ENCODE measurements around the gene CTCF.

CTCF gene

DNA sequence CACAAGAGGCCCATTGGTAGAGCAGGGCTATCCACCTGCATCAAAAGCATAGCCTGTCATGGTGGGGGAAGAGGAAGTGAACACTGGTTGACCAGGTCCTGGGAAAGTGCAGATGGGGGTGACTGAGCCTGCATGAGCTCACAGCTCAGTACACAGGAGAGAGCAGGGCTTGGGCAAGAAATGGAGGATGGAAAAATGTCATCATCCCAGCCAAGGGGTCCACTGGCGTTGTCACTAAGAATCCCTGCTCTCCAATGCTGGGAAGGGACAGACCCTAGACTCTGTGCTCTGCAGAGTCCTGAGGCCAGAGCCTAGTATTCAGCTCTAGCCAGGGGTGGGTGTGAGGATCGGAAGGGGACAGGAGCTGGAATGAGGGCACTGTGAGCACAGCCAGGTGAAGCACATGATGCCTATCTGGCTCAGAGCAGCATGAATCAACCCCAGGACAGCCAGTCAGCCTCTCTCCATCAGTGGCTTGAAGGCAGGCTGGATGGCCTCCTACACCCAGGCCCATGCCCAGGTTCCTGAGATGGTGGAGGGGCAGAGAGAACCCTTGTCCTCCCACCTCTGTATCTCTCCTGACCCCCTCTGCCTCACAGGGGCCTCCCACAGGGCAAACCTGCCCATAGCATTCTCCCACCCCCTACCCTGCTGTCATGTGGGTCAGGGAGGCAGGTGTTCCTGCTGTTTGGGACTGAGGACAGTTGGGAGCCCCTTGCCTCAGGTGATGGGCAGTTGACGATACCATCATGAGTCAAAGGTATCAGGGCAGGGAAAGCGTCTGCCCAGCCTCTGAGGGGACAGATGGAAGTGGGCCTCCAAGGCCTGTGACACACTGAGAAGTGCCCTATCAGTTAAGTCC, 13.8 kb upstream of the CTCF start:
- no peak for DNase-seq (ENCODE audit: low read depth, low spot score)

DNA sequence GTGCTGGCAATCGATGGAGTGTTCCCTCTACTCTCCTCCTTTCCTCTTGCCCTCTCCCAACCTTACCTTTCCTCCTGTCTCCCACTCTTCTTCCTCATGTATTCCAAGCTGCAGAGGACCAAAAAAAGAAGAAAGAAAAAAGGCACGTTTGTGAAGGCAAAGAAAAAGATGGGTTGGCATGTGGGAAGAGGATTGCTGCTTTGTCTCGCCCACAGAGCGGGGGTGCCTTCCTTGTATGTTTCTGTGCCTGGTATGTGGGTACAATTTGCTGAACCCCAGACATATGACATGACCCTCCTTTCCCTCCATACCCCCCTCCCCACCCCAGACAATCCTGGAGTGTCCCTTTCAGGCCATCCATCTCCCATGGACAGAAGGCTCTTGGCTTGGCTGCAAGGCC, 13.1 kb upstream of the CTCF start:
- DNase-seq (ENCODE audit: low read depth, low spot score), result no peak

DNA sequence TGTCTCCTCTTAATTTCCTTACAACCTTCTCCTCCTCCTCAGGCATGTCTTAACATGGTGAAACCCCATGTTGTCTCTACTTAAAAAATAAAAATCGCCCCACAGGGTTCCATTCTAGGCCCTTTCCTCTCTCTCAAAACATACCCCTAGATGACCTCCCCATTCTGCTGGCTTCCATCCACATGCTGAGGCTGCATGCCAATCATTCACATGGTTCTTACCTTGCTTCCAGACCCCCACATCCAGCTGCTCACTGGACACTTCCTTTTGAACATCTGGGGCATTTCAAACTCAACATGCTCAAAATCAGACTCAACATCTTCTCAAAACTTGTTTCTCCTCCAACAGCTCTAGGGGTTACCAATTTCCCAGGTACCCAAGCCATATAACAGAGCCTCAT, 12.4 kb upstream of the CTCF start:
- no peak for DNase-seq (ENCODE audit: low read depth, low spot score)

DNA sequence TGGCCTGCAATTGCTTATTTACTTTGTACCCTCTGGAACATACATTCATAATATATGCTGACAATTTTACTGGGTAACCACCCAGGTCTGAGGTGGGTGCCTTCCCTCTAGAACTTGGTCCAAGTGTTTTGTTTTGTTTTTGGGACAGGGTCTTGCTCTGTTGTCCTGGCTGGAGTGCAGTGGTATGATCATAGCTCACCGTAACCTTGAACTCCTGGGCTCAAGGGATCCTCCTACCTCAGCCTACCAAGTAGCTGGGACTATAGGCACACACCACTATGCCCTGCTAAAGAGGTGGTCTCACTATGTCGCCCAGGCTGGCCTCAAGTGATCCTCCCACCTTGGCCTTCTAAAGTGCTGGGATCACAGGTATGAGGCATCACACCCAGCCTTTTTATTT, 11.2 kb upstream of the CTCF start:
- DNase-seq (ENCODE audit: low read depth, low spot score), result no peak

DNA sequence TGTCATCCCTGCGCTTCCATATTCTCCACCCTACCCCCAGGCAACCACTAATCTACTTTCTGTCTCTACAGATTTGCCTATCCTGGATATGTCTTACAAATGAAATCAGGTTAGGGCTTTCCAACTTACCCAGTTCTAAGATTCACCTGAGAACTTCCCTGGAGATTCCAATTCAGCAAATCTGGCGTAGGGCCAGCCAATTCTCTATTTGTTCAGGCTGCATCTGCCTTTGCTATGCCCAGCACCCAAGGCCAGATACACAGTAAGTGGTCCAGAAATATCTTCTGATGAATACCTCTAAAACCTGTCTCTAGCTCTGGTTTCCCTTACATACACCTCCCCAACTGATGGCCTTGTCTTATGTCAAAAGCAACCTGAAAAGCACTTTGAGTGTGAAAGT, 10.4 kb upstream of the CTCF start:
- no peak for DNase-seq (ENCODE audit: low read depth, low spot score)

DNA sequence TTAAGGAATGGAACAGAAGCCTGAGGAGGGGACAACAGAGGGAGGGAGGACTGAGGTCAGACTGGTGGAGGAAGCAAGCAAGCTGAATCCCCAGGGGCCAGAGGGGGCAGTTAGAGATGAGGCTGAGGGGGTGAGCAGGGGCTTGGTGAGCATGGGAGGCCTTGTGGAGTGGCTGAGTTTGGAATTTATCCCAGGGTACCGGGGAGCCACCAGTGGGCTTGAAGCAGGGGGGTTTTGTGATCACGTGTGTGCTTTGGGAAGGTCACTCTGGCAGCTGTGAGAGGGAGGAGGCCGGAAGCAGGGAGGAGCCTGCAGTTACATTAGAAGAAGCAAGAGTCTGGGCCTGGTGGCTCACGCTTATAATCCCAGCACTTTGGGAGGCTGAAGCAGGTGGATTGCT, 9.8 kb upstream of the CTCF start:
- DNase-seq (ENCODE audit: low read depth, low spot score), result no peak

DNA sequence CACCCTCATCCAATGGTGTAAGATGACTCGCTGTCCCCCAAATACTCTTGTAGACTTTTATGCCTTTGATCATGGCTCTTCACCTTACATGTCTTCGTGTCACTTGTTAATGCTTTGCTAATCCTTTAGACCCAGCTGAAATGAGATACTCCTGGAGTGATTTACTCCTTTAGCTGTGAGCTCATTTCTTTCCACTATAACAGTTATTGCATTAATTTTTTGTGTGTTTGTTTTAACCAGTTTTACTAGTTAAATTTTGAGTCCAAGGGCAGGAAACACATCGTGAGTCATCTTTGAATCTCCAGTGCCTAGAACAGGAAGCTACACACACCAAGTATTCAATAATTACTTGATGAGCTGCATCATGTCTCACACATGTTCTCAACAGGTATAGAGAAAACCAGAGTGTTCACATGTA, 6.5 kb upstream of the CTCF start:
- no peak for DNase-seq (ENCODE audit: low read depth, low spot score)

DNA sequence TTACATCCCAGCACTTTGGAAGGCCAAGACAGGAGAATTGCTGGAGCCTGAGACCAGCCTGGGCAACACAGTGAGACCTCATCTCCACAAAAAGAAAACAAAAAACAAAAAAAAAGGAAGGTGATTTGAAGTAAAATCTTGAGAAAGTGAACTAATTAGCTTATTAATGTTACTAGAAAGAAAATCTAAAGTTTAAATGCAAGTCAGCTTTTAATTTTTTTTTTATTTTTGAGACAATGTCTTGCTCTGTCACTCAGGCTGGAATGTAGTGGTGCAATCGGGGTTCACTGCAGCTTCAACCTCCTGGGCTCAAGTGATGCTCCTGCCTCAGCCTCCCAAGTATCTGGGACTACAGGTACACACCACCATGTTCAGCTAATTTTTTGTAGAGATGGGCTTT, 3.5 kb upstream of the CTCF start:
- no peak for DNase-seq (ENCODE audit: low read depth, low spot score)

DNA sequence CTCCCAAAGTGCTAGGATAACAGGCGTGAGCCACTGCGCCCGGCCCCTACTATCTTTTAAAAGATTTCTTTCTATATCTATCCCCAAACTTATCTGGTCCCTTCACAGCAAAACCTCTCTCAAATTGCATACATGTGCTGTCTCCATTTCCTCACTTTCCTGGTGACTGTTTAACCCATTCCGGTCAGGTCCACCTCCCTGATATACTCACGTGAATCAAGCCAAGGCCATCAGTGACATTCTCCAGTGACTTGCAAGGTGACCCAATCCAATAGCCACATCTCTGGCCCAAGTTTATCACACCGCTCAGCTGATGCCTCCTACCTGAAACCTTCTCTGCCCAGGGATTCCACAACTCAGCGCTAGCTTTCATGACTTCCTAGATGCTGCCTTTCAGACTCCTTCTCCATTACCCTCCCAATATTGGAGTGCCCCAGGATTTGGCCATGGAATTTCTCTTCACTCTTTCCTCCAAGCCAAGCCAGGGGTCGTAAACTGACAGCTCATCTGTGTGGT, 1.4 kb upstream of the CTCF start:
- no peak for DNase-seq (ENCODE audit: low read depth, low spot score)

DNA sequence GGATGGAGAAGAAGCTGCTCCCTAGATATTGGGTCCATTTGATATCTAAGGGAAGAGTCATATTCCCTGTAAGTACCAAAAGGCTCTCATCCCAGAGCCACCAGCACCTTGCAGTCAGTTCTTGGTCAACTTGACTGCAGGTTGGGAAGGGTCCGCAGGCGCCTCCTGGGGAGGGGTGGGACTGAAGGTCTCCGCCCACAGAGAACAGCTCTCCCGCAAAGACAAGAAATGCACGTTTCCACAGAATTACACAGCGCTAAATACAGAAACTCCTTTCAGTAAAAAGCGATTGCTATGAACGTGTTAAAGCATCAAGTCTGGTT, 864 bp upstream of the CTCF start:
- no peak for DNase-seq (ENCODE audit: low read depth, low spot score)

DNA sequence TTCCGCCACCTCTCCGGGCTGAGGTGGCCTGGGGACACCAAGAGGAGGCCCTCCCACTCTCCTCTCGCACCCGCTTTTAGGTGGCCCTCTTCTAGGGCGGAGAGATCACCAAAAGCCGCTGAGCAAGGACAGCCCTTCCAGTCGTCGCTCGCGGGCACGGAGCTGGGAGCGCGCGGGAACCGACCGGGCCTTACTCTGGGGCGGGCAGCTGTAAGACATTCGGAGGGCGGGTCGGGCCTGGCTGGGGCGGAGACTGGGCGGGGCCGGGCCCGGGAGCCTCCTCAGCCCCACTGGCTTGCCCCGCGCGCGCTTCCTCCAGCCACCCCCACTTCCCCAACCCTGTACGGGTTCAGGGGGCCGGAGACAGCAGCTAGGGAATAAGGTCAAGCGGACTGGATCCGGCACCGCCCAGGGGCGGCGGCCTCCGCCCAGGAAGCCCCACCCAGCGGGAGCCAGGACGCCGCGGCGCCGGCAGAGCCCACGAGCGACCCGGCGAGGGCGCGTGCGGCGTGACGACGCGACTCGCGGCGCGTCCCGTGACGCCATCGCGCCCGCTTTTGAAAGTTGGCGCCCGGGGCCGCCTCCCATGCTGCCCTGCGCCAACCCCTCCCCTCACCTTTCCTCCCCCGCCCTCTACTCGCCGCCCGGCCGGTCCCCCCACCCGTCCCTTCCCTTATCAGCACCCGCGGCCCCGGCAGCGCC, 351 bp upstream of the CTCF start:
- DNase-seq (ENCODE audit: low read depth, low spot score), result peak; percentile 87

DNA sequence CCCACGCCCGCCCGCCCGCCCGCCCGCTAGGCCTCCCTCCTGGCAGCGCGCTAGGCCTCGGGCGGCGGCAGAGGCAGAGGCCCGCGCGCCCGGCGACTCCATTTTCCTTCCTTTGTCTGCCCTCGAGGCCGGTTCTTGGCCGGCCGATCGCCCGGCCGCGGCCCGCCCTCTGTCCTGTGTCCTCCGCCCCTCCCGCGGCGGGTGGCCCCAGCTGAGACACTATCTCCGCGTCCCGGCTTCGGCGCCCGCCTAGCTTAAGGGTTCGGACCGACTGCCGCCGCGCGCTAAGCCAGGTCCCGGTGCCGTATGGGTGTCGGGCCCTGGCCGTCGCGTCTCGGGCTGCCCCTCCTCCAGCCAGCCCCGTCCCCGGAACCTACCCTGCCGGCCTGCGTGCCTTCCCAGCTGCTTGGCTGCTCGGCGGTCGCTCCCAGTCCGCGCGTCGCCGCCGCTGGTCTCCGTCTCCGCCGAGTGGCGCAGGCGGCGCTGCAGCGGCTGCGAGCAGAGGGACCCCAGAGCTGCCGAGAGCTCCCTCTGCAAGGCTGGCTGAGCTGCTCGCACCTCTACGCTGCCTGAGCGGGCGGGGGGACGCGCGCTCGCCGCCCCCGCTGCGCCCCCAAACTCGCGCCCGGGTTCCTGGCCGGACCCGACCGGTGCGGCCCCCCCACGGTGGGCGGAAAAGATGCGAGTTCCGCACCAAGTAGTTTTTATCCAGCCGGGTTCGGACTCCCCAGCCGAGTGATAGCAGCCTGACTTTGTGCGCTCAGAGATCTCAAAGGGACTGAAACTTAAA, 787 bp downstream of the CTCF start:
- no peak for DNase-seq (ENCODE audit: low read depth, low spot score)

DNA sequence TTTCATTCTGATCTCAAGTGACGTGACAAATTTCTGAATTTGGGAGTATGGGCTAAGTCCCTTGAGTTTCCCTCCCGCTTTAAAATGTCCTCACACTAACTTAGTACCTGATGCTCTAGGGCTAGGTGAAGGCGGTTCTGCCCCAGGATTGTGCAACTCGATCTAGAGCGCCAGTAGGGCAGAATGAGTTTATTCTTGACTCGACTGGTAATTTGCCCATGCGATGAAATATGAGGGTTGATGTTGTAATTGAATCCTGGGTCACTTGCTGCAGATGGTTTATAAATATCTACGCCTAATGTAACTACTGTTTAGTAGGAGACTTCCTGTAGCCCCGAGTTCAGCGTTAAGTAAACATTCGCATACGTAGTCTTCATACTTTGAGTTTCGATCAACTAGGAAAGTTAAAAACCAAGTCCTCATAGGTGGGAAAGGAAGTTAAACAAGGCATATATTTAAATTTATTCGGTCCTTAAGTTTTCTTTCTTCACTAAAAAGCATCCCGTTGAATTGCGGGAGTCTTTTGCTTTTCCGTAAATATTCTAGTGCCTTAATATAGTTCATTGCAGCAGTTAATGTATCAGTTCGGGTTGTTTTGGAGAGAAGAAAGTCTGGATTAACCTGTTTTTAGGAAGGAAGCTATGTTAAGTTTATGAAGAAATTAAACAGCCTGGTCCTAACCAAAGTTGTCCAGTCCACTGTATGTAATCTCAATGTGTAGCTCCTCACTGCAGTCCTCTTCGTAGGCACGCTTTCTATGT, 1.6 kb downstream of the CTCF start:
- no peak for DNase-seq (ENCODE audit: low read depth, low spot score)

DNA sequence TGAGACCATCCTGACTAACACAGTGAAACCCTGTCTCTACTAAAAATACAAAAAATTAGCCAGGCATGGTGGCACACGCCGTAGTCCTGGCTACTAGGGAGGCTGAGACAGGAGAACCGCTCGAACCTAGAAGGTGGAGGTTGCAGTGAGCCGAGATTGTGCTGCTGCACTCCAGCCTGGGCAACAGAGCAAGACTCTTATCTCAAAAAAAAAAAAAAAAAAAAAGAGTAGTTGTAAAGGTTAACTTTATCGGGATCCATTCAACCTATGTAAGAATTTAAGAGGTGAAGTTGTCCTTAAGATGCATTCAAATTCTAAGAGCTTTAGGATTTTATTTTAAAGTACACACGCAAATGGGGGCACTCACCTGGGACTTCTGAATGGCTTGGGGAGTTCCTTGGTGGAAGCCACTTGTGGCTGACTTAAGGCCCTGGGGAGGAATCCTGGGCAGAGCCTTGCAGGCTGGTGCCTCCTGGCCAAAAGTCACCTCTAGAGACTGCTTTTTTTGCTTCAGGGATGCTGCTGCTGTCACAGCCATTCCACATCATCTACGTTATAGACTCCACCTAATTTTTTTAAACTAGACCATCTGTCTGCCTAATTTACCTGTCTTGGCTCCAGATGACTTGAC, 3.3 kb downstream of the CTCF start:
- DNase-seq (ENCODE audit: low read depth, low spot score), result no peak

DNA sequence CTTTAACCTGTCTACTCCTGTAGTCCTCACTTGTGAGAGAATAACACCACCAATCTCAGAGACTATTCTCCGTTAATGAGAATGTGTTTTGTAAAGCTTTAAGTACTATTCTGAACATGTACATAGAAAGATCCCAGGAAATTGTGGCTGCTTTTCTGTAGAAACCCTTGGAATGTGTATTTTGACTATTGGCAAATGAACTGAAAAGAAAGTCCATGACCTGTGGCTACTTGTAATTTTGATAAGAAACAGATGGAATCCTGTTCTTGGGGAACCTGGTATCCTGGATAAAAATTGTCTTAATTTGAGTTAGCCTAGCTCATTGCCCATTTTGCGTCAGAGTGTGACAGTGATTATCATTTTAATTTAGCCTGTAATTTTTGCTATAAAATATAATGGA, 9.1 kb downstream of the CTCF start:
- DNase-seq (ENCODE audit: low read depth, low spot score), result no peak

DNA sequence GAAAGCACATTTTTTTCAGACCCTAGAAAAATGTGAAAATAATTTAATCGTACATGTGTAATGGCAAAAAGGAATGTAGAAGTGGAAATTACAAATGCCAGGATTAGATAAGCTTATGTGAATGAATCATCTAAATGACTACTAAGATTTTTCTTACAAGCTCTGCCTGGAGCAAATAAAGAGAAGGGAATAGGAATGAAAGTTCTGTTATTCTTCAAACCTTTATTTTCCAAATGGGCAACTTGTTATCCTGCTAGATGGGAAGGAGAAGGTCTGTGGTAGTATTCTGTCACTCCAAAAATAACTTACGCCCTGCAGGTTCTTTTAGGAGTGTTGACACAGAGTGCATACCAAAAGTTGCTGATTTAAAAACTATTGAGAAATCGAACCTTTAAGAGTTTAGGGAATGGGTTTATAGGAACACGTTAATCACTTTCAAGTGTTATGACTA, 9.7 kb downstream of the CTCF start:
- no peak for DNase-seq (ENCODE audit: low read depth, low spot score)

DNA sequence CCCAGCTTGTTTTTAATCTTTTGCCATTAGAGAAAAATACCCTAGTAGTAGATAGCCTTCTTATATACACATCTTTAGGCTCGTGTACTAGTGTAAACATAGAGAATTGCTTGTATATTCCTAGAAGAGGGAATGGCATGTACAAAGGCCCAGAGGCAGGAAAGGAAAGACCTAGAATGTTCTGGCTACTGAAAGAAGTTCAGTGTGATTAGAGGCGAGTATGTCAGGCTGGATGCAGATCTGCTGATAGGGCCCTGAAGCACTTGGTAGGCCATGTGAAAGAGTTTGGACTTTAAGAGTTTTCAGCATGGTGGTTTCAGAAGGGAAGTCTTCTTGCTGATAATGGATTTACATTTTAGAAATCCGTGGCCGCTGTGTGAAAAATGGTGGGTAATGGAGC, 17.4 kb downstream of the CTCF start:
- no peak for DNase-seq (ENCODE audit: low read depth, low spot score)

DNA sequence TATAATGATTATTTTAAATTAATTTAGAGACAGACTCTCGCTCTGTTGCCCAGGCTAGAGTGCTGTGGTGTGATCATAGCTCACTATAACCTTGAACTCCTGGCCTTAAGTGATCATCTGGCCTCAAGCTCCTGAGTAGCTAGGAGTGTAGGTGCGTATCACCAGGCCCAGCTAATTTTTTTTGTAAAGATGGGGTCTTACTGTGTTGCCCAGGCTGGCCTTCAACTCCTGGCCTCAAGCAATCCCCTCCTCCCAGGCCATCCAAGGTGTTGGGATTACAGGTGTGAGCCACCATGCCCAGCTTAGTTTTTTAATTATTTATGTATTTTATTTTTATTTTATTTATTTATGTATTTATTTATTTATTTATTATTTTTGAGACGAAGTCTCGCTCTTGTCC, 17.9 kb downstream of the CTCF start:
- no peak for DNase-seq (ENCODE audit: low read depth, low spot score)

DNA sequence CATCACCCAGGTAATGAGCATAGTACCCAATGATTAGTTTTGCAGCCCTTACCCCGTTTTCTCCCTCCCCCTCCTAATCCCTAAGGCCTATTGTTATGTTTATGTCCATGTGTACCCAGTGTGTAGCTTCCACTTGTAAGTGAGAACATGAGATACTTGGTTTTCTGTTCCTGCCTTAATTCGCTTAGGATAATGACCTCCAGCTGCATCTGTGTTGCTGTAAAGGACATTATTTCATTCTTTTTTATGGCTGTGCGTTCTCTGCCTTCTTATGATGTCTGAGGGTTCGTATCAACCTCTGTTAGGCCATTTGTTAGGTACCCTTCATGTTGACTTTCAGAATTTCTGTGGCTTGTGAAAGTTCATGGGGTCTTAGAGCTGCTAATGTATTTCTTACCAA, 31.0 kb downstream of the CTCF start:
- no peak for DNase-seq (ENCODE audit: low read depth, low spot score)

DNA sequence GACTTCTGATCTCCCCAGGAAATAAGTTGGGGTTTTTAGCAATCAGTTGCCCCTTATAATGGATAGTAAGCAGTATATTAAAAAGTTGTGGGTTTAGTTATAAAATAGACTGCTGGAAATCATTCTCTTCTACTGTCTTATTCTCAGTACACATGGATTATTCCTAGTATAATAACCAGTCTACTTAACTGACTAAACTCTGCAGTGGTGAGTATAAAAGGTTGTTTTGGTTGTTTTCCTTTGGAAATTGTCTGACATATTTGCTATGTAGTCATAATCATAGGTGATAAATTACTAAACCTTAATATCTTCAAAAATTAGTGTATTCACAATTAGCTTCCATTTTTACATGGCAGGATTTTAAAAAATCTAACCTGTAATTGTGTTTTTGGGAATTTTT, 31.4 kb downstream of the CTCF start:
- no peak for DNase-seq (ENCODE audit: low read depth, low spot score)

DNA sequence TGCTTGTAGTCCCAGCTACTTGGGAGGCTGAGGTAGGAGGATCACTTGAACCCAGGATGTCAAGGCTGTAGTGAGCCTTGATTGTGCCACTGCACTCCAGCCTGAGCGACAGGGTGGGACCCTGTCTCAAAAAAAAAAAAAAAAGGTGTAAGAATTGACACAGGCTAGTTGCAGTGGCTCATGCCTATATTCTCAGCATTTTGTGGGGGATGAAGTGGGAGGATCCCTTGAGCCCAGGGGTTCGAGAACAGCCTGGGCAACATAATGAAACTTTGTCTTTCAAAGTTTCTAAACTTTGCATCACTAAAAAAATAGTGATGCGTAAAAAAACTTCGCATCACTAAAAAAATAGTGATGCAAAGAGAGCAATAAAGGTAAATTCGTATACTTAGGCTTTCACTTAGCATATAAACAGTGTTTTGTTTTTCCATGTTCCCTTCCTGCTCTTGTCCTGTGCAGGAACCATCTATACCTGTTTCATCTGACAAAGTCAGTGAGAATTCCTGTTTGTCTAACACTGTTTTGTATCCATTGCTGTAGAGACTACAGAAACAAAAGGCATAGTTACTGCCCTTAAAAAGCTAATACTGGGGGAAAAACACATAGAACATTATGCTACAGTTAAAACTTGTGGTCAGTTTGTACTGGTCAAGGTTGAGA, 32.1 kb downstream of the CTCF start:
- DNase-seq (ENCODE audit: low read depth, low spot score), result no peak

All from brain pericyte (primary cell).